GM12891 (cell line): ENCODE data around the gene DYNLT1.
"Not testable (repeated sequence)": the region's sequence is repeated elsewhere in the genome, so short reads cannot be mapped to it uniquely, and the experiment has no call there.

Experiments used
- DNase-seq: peaks from one replicate; pipeline ENCODE4 v3.0.0; 2011; ENCODE audit warnings: low spot score; ENCODE audit not compliant: insufficient read length
- FAIRE-seq: peaks from 2 replicates; lab custom pipeline; 2011; peaks lifted over from hg19 to GRCh38; lab: Jason Lieb, UNC
- PAX5 ChIP-seq: IDR thresholded peaks from 2 replicates; pipeline ENCODE4 v1.6.1; 2011; ENCODE audit warnings: low read length, moderate library complexity, mild to moderate bottlenecking; ENCODE audit not compliant: insufficient read depth, severe bottlenecking
- POLR2A ChIP-seq: IDR thresholded peaks from 2 replicates; pipeline ENCODE4 v1.6.1; 2011; ENCODE audit warnings: low read depth, low read length, control low read depth
- POLR2AphosphoS5 ChIP-seq: IDR thresholded peaks from 2 replicates; pipeline ENCODE4 v1.6.1; 2011; ENCODE audit warnings: low read depth, low read length, control low read depth
- POU2F2 ChIP-seq: IDR thresholded peaks from 2 replicates; pipeline ENCODE4 v1.6.1; 2011; ENCODE audit warnings: low read depth, mild to moderate bottlenecking, control low read depth, low read length, moderate library complexity
- SPI1 ChIP-seq: IDR thresholded peaks from 2 replicates; pipeline ENCODE4 v1.6.1; 2011; ENCODE audit warnings: low read depth, low read length, control low read depth
- TAF1 ChIP-seq: IDR thresholded peaks from 2 replicates; pipeline ENCODE4 v1.6.1; 2011; ENCODE audit warnings: low read depth, low read length, control low read depth

DYNLT1 gene

GRCh38 chr6:158607411-158608170 lies 37.0 kb downstream of the DYNLT1 start:
- no peak for DNase-seq
- no peak for FAIRE-seq
- TF ChIP-seq POLR2AphosphoS5 (no peak), POU2F2 (no peak)

GRCh38 chr6:158606935-158607334 lies 37.6 kb downstream of the DYNLT1 start:
- DNase-seq (no peak), FAIRE-seq (no peak)
- TF ChIP-seq POU2F2: no peak
- no peak for TF ChIP-seq PAX5
- TF ChIP-seq POLR2AphosphoS5: no peak
- no peak for TF ChIP-seq SPI1

- DNase-seq, FAIRE-seq: not testable (repeated sequence)
These were observed 38.5 kb downstream of the DYNLT1 start for GRCh38 chr6:158606011-158606410.

- FAIRE-seq: peak; percentile 82
- DNase-seq: no peak
- TF ChIP-seq POLR2AphosphoS5: no peak
- TF ChIP-seq POU2F2: no peak
These were observed 39.2 kb downstream of the DYNLT1 start for GRCh38 chr6:158605266-158605878.

GRCh38 chr6:158604048-158604406 lies 40.5 kb downstream of the DYNLT1 start:
- FAIRE-seq (no peak), DNase-seq (no peak)
- TF ChIP-seq POLR2A (no peak), TAF1 (no peak), POLR2AphosphoS5 (no peak), POU2F2 (no peak), SPI1 (no peak), PAX5 (no peak)

GRCh38 chr6:158603261-158604047 lies 41.1 kb downstream of the DYNLT1 start:
- FAIRE-seq (no peak), DNase-seq (no peak)
- TF ChIP-seq POLR2AphosphoS5 (no peak), POLR2A (no peak)

- no peak for DNase-seq
- TF ChIP-seq SPI1 (no peak), PAX5 (no peak), POLR2A (no peak), TAF1 (no peak), POU2F2 (no peak), POLR2AphosphoS5 (no peak)
- no peak for FAIRE-seq
These were observed 44.9 kb downstream of the DYNLT1 start for GRCh38 chr6:158599635-158600034.

- TF ChIP-seq TAF1 (no peak), PAX5 (no peak), POLR2AphosphoS5 (no peak), SPI1 (no peak), POU2F2 (no peak), POLR2A (no peak)
- no peak for DNase-seq
- no peak for FAIRE-seq
These were observed 47.0 kb downstream of the DYNLT1 start for GRCh38 chr6:158597565-158597964.

- TF ChIP-seq PAX5: no peak
These were observed 47.7 kb downstream of the DYNLT1 start for GRCh38 chr6:158596861-158597260.

GRCh38 chr6:158595223-158595622 lies 49.3 kb downstream of the DYNLT1 start:
- TF ChIP-seq POU2F2 (no peak), PAX5 (no peak), SPI1 (no peak), TAF1 (no peak), POLR2AphosphoS5 (no peak), POLR2A (no peak)
- FAIRE-seq (no peak), DNase-seq (no peak)

More at GRCh38 chr6:158596861-158597260, 47.7 kb downstream of the DYNLT1 start:
- DNase-seq: no peak
- FAIRE-seq: no peak

- DNase-seq (no peak), FAIRE-seq (no peak)
- TF ChIP-seq POLR2AphosphoS5: no peak
These were observed 50.9 kb downstream of the DYNLT1 start for GRCh38 chr6:158593670-158594069.
